GM12874 (cell line): ENCODE measurements around the gene PRKAB2.

Experiments used
- TF ChIP-seq, protein P1 (sequence below): IDR thresholded peaks from 2 replicates; pipeline ENCODE4 v1.5.1; 2011; ENCODE audit warnings: low read depth, mild to moderate bottlenecking, control low read depth, low read length, moderate library complexity; ENCODE audit not compliant: insufficient read depth

The PRKAB2 gene

GRCh38 chr1:147169840-147170674 is 2.2 kb downstream of the PRKAB2 start:
- TF ChIP-seq, protein P1, sequence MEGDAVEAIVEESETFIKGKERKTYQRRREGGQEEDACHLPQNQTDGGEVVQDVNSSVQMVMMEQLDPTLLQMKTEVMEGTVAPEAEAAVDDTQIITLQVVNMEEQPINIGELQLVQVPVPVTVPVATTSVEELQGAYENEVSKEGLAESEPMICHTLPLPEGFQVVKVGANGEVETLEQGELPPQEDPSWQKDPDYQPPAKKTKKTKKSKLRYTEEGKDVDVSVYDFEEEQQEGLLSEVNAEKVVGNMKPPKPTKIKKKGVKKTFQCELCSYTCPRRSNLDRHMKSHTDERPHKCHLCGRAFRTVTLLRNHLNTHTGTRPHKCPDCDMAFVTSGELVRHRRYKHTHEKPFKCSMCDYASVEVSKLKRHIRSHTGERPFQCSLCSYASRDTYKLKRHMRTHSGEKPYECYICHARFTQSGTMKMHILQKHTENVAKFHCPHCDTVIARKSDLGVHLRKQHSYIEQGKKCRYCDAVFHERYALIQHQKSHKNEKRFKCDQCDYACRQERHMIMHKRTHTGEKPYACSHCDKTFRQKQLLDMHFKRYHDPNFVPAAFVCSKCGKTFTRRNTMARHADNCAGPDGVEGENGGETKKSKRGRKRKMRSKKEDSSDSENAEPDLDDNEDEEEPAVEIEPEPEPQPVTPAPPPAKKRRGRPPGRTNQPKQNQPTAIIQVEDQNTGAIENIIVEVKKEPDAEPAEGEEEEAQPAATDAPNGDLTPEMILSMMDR: no peak

DNA sequence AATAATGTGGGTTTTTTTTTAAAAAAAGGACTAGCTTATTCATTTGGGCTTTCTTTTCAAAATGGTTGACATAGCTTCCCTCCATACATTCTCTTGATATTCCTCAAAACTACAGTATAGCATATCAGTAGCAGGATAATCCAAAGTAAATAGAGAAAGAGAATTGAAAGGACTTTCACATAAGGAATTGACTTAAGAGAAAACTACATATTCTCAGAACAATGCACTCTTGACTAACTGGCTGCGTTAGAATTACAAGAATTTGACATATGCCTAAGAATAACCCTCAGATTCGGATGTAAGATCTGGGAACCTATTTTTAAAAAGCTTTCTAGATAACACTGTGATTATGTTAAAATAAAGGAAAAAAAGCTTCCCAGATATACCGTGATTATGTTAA is 3.1 kb downstream of the PRKAB2 start:
- TF ChIP-seq, protein P1: no peak

DNA sequence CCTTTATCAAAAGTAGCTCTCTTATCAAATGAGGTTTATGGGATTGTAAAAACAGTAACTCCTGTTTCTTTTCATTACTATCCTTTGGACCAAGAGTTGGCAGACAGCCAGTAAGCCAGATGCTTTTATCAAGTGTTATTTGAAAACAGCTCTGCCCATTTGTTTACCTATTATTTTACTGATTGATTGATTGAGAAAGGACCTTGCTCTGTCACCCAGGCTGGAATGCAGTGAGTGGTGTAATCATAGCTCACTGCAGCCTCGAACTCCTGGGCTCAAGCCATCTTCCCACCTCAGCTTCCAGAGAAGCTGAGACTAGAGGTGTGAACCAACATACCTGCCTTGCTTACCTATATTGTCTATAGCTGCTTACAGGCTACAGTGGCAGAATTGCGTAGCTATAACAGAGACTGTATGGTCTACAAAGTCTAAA is 3.6 kb downstream of the PRKAB2 start:
- TF ChIP-seq, protein P1: no peak

GRCh38 chr1:147167365-147167764 is 4.9 kb downstream of the PRKAB2 start:
- TF ChIP-seq, protein P1: no peak

GRCh38 chr1:147163019-147163418 is 9.3 kb downstream of the PRKAB2 start:
- TF ChIP-seq, protein P1: no peak

GRCh38 chr1:147162093-147162492 is 10.2 kb downstream of the PRKAB2 start:
- TF ChIP-seq, protein P1: no peak

DNA sequence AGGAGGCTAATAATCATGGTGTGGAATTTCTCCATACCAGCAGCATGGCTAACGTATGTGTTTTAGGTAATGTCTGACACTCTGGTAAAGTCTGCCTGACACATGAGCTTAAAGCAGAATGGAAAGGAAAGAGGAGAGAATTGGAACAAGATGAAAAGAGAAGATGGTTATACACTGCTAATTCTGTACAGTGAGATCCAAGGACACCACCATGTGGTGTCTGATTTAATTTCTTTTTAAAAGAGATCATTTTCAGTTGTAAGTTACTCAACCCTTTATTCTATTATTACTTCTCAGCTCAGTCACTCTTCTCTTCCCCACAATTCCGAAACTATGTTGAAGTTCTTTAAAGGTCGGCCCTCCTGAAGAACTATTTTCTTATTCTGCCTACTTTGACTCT is 15.6 kb downstream of the PRKAB2 start:
- TF ChIP-seq, protein P1: no peak
